Fibroblast of the conjunctiva (primary cell): ENCODE measurements around the gene TPK1.
"Not testable (repeated sequence)": the region's sequence is repeated elsewhere in the genome, so short reads cannot be mapped to it uniquely, and the experiment has no call there.

ENCODE experiments used
- DNase-seq: peaks from one replicate; pipeline ENCODE4 v3.0.0-alpha.2; 2010; ENCODE audit warnings: low read depth

TPK1 gene

DNA sequence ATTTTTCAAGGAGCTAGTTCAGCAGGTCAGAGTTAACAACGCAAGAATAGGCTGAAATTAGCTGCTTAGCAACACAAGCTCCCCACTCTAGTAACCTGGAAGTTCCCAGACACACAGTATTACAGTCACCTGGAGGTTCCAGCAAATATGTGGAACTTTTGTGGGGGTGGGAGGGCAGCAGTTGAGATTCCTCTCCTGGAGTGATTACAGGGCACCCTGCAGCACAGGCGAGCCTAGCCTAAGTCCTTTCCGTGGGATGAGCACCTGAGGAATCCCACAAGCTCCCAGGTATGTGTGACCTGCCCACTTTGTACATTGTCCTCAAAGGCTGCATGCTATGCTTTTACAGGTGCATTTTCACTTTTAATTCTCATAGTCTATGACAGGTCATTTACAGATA, 13.6 kb downstream of the TPK1 start:
- DNase-seq, result no peak

DNA sequence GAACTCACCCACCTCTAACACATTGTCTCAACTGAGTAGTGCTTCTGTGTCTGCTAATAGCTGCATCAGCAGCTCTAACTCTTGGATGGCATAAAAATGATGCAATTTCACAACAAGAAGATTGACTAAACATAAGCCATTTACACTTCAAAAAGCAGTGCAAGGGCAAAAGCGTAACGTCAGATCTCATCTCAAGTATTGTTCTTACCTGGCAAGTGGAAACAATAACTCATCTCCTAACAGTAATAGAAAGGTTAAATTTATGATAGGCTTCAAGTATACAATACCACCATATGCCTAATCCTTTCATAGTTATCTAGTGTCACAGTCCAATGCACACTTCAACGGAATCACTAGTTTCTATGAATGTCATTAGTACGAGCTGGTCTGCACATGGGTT, 14.8 kb downstream of the TPK1 start:
- DNase-seq, result no peak

DNA sequence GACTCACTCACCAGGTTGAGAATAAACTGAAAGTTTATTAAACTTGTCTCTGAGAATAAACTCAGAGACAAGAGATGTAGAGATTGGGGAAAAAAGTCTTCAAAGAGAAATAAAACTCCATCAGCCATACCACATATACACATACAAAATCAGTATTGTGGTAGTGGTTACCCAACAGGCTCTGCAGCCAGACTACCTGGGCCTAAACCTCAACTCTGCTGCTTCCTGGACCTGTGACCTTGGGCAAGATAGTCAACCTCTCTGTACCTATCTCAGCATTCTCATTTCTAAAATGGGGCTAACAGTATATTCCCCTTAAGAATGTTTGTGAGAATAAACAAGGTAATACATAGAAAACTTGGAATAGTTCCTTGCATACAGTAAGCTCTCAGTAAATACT, 15.3 kb downstream of the TPK1 start:
- DNase-seq, result no peak

DNA sequence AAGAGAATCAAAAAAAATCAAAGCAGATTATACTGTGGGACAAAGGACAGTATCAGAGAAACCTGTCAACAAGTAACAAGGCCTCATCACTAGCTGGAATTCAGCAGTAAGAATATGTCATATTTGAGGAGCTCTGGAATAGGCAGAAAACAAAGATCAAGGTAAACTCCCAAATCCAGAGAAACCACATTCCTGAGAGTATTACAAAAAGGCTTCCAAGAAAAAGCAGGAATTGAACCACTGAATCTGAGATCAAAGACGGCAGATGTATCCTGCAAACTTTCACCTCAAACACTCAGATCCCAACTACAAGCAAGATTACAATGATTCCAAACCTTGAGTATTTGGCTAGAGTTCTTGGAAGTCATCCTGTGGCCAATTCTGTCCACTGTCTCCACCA, 16.3 kb downstream of the TPK1 start:
- DNase-seq, result no peak

DNA sequence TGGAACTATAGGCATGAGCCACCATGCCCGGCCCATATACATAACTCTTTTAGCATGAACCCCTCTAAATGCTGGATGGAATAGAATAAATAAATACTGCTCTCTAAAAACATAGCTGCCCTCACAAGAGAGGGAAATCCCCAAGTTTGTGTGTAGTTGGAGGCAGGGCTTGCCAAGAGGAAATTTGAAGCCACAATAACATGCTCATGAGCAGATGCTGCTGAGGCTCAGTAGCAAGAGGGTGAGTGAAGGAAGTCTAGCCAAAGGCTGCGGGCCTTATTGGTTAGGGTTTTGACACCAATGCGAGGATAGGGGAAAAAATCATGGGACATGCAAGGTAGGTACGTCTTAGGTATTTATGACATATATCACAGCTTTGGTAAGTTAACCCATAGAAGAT, 17.3 kb downstream of the TPK1 start:
- no peak for DNase-seq

DNA sequence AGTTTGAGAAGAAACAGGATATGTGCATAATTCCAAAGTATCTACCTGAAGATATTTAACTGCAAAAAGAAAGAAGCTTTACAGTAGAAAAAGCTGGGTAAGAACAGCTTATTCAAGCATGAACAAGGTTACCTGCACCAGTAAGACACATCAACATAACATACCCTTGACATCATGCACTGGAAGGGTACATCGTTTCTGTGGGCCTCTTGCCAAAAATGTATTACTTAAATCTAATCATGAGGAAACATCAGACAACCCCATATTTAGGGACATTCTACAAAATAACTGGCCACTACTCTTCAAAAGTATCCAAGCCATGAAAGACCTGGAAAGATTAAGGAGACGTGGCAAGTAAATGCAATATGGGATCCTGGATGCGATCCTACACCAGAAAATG, 18.9 kb downstream of the TPK1 start:
- DNase-seq, result no peak

DNA sequence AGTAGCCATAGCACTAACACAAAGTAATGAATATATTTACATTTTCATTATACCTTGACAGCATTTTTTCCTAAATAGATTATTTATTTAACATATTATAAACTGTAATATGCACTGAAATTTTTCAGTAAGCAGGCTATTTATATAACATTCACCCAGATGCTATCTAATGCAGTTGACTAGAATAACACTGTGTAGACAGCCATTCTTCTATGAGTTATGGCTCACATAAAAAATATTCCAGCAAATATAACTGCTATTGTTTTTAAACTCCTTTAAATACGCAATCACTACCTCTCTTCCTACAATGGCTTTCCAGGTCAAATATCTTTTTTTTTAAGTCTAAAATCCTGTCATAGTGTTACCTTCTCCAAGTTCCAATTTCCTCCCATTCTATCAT, 21.6 kb downstream of the TPK1 start:
- DNase-seq, result no peak

DNA sequence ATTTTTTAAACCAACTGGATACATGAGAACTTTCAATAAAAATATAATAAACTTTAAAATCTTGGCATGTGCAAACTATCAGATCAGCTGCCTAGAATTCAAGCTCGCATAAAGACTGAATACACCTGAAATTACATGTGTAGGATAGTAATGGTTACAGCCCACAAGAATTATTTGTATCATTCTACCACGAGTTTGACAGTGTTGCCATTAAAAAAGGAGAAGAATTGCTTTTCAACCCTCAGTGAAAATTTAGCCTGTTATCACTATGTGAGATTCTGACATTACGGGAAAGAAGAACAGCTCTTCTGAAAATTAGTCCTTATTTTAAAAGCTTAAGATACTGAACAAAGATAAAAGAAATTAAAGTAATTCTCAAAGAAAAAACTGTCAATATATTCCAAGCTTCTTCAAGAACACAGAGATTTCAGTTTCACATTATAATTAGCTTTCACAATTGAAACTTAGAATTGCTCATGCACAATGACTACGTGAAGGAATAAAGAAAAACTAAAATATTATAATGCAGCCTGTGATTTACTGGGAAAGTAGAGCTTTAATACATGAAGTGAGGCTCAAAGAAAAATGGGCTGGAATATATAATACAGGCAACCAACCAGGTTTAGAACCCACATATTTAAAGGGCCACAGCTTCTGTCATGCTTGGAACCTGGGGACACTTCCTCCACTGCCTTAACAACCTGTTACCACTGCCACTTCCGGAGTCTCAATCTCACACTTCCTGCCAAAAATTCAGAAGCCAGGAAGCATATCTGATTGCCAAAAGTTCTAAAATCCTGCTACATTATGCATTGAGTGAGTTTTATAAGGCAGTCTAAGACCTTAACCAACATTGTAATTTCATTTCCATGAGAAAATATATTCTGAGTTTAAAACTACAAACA, 23.2 kb downstream of the TPK1 start:
- no peak for DNase-seq

DNA sequence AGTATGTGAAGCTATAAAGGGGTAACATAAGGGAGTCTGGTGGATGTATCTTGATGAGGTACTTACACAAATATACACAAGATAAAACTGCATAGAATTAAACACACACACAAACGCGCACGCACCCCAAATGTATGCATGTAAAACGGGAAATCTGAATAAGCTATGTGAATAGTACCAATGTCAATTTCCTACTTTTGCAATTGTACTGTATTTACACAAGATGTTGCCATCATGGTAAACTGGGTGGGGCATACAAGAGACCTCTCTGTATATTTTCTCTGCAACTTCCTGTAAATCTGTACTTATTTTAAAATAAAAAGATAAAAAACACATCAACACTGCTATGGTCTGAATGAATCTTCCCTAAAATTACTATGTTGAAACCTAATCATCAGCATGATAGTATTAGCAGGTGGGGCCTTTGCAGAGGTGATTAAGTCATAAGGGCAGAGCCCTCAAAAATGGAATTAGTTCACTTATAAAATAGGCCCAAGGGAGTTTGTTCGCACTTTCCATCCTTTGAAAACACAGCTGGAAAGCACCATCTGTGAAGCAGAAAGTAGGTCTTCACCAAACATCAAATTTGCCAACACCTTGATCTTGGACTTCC, 30.1 kb downstream of the TPK1 start:
- no peak for DNase-seq

DNA sequence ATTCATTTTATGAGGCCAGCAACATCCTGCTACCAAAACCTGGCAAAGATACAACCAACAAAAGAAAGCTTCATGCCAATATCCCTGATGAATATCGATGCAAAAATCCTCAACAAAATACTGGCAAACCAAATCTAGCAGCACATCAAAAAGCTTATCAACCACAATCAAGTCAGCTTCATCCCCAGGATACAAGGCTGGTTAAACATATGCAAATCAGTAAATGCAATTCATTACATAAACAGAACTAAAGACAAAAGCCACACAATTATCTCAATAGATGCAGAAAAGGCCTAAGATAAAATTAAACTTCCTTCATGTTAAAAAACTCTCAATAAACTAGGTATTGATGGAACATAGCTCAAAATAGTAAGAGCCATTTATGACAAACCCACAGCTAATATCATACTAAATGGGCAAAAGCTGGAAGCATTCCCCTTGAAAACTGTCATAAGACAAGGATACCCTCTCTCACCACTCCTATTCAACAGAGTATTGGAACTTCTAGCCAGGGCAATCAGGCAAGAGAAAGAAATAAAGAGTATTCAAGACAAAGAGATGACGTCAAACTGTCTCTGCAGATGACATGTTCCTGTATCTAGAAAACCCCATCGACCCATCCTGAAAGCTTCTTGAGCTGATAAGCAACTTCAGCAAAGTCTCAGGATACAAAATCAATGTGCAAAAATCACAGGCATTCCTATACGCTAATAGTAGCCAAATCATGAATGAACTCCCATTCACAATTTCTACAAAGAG, 35.0 kb downstream of the TPK1 start:
- DNase-seq, result not testable (repeated sequence)

DNA sequence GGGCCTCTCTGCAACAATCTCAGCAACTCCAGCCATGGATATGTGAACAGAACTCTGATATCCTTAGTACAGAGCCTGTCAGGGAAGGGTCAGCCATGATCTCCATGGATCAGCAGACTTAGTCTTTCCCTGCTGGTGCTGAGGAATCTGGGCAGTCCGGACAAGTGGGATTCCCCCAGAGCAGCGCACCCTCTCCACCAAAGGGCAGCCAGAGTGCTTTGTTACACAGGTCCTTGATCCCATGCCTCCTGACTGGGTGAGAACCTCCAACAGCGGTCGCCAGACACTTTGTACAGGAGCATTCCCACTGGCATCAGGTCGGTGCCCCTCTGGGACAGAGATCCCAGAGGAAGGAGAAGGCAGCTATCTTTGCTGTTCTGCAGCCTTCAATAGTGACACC, 38.9 kb downstream of the TPK1 start:
- no peak for DNase-seq

DNA sequence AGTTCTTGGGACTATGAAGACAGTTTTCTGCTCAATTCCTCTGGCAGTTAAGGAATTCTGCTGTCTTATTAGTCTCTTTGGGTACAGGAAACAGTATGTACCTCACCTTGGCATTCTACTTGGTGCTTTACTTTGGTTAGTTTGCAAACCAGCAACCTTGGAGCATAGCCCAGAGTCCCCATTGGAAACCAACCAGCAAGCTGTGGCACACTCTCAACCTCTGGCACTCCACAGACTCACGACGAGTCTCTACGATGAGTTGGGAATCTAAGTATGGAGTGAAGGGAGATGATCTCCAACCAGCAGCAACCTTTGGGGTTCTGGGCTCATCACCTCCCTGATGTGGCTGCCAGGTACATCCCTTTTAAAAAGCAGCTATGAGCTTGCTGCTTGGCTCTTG, 43.8 kb downstream of the TPK1 start:
- no peak for DNase-seq

DNA sequence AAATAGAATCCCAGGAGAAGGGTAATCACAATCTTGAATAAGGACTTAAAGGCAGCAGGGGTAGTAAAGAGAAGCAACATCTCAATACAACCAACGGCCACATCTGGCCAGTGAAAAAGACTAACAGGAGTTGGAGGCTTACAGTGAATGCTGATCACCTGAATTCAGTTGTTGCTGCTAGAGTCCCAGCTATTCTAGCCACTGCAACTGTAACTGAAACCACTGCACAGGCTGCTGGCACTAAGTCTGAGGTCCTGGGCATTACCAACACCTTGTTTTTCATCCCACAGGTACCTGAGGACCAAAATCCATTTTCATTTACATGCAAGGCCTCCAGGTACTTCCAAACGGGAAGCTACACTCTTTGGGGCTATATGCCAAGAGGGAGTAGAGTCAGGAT, 44.4 kb downstream of the TPK1 start:
- DNase-seq, result no peak

DNA sequence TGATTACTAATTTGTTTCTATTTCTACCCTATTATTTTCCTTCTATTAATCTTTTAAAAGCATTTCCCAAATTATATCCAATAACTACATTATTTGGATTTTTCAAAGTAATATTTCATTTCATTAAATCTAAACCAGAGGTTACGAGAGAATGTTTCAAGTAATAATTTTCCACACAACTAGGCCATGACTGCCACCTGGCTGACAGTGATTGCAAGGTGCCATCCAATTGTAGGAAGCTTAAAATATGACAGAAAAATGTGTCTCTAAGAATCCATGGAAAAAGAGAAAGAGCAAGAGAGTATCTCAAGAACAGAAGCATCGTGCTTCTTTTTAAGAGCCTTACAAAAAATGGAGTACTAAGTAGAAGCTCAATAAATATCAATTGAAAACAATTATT, 48.7 kb downstream of the TPK1 start:
- DNase-seq, result no peak

DNA sequence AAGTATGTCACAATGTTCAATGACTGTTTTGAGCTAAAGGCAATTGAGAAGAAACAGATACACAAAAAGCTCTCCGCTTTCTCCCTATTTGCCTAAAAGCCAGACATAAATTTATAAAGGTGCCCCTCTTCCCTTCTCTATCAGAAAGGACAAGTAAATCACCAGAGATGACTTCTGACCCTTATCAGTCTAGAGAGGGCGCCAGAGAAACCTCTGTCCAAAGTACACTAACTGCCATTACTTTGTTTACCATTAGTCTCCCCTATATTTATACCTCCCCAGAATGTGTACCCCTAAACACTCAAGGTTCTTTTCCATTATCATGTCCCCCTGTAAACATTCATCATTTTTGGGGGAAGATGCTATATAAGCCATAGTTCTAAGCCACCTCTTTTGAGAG, 49.3 kb downstream of the TPK1 start:
- DNase-seq, result no peak

DNA sequence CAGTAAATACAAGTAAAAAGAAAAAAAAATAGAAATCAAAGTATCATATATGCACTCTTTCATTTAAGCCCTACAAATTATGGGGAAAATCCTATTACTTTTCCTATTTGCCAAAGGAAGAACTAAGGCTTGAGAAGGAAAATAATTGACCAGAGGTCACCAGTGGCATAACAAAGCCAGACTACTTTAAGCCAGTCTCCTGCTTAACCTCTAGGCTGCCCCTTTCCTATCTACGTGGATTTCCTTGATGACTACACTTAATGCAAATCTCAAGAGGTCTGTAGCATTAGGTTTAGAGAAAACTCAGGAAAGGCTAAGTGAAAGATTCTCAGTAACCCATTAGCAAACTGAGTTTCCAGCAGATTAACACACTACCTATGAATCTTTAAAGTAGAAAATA, 49.8 kb downstream of the TPK1 start:
- no peak for DNase-seq

DNA sequence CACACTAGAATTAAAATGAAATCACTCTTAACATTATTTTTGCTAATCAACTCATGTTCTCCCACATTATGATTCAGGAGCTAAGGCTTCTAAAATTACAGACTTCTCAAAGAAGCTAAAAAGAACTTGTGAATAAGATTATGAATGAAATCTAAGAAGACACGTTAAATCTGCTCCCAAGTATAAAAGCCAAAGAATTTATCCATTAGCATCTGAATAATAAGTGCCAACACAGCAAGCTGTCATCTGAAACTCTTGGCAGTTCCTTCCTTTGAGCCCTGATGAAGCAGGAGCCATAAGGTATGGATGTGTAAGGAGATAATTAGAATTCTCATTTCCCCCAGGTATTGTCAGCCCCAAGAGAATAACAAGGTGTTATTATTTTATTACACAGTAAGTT, 50.3 kb downstream of the TPK1 start:
- no peak for DNase-seq

DNA sequence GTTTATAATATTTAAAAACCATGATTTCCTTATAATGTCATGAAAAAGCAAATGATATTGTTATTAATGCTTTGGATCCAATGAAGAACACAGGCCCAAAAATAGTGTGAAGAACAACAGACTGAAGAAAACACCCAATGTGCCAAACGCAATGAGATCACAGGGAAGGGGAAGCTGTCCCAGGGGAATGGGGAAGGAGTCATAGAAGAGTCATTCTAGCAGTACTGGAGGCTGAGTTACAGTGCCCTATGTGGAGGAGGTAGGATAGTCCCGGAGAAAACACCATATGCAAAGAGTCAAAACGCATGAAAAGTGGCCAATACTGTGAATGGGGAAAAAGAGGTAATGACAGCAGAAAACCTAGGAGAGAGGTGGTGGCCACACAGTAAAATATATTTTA, 50.9 kb downstream of the TPK1 start:
- peak; percentile 13 for DNase-seq

DNA sequence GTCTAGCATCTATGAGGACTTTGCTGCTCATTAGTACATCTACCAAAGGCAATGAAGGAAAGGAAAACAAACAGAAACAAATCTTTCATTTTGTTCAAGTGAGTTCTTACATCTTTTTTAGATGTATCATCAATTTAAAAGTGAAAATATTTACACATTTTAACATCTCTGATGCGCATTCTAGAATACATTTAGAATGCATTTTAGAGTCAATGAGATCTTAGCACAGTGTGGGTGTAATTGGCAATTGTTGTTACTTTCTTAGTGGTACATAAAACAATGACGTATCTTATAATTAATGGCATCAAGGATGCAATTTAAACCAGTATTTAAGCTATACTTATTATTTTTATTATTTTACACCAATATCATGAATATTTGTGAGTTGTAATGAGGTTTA, 51.4 kb downstream of the TPK1 start:
- DNase-seq, result no peak

DNA sequence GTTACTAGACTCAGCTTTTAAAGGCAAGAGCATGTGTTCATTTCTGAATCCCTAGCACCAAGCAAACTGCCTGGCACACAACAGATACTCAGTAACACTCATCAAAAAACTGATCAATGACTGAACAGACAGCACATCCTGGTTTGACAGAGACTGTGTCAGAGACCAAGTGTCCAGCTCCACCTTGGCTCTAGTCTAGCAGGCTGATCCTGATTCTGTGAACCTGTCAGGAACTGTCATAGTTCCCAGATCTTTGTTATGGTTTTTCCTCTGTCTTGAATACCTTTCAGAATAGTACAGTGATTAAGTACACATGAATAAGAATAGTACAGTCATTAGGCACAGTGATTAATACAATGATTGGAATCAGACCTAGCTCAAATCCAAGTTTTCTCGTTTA, 53.0 kb downstream of the TPK1 start:
- DNase-seq, result no peak

DNA sequence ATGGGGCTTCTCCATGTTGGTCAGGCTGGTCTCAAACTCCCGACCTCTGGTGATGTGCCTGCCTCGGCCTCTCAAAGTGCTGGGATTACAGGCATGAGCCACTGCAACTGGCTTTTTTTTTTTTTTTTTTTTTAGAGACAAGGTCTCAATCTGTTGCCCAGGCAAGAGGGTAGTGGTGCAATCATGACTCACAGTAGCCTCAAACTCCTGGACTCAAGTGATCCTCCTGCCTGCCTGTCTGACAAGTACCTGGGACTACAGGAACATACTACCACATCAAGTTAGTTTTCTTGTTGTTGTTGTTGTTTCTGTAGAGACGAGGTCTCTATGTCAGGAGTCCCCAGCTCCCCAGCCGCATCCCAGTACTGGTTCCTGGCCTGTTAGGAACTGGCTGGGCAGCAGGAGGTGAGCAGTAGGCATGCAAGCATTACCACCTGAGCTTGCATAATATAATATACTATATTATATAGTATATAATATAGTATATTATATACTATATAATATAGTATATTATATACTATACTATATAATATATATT, 55.7 kb downstream of the TPK1 start:
- no peak for DNase-seq

DNA sequence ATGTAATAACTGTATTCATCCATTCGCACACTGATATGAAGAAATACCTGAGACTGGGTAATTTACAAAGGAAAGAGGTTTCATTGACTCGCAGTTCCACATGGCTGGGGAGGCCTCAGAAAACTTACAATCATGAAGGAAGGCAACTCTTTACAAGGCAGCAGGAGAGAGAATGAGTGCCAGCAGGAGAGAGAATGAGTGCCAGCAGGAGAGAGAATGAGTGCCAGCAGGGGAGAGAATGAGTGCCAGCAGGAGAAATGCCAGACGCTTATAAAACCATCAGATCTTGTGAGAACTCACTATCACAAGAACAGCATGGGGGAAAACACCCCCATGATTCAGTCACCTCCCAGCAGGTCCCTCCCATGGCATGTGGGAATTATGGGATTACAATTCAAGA, 58.0 kb downstream of the TPK1 start:
- DNase-seq, result not testable (repeated sequence)
